HEK293 (cell line): Measurements from ENCODE around the gene TSPYL2.

Experiments used
- CTCF ChIA-PET: fragments of 350-600 bp; formaldehyde crosslinking; extraction: SDS; loops from one replicate; lab custom pipeline; 2021; ENCODE audit warnings: antibody characterized with exemption; lab: Yijun Ruan, JAX
- POLR2A ChIA-PET: fragments of 300-600 bp; formaldehyde crosslinking; extraction: SDS; loops from one replicate; lab custom pipeline; 2020; ENCODE audit warnings: antibody characterized with exemption, inconsistent platforms; lab: Yijun Ruan, JAX
- H3K27ac ChIP-seq: fragments of 200-500 bp; sonication (Bioruptor generic); 2 replicates; pipeline ENCODE4 v1.5.1; 2014; ENCODE audit warnings: low read depth, low read length, control low read depth, inconsistent platforms; ENCODE audit errors: extremely low read depth
- H3K36me3 ChIP-seq, 2 experiments: fragments of 200-500 bp in 1 of 2; sonication (Bioruptor generic) in 1 of 2; 1 replicate in 1 of 2; 2 replicates in 1 of 2; pipeline ENCODE4 v1.5.1; 2014 to 2017; ENCODE audit warnings: inconsistent platforms in 2 of 2, low read length in 2 of 2; ENCODE audit not compliant: control insufficient read depth in 2 of 2, insufficient read depth in 1 of 2
- H3K4me1 ChIP-seq: fragments of 200-500 bp; sonication (Bioruptor generic); 2 replicates; pipeline ENCODE4 v1.5.1; 2014; ENCODE audit warnings: mild to moderate bottlenecking, low read length, inconsistent platforms; ENCODE audit not compliant: control insufficient read depth, insufficient read depth
- H3K4me3 ChIP-seq: 2 replicates; pipeline ENCODE4 v1.5.1; 2011; ENCODE audit warnings: low read depth, mild to moderate bottlenecking, control low read depth, low read length, moderate library complexity
- H3K9me3 ChIP-seq: fragments of 200-500 bp; sonication (Bioruptor generic); 2 replicates; pipeline ENCODE4 v1.5.1; 2014; ENCODE audit warnings: low read depth, low read length, inconsistent platforms; ENCODE audit not compliant: control insufficient read depth, insufficient read depth
- HIC1 ChIP-seq: fragments of 450-650 bp; formaldehyde crosslinking; IDR thresholded peaks from 2 replicates; pipeline ENCODE4 v1.5.1; 2016; ENCODE audit warnings: missing biosample characterization, missing genetic modification characterization
- PRDM1 ChIP-seq: fragments of 450-650 bp; formaldehyde crosslinking; IDR thresholded peaks from 2 replicates; pipeline ENCODE4; 2016; ENCODE audit warnings: missing biosample characterization, missing genetic modification characterization
- REPIN1 ChIP-seq: fragments of 450-650 bp; formaldehyde crosslinking; IDR thresholded peaks from 2 replicates; pipeline ENCODE4 v1.5.1; 2017; ENCODE audit warnings: missing biosample characterization, missing genetic modification characterization, low read depth
- ZBTB8A ChIP-seq: fragments of 450-650 bp; formaldehyde crosslinking; IDR thresholded peaks from 2 replicates; pipeline ENCODE4 v1.5.1; 2016; ENCODE audit warnings: missing biosample characterization, missing genetic modification characterization
- ZNF157 ChIP-seq: fragments of 450-650 bp; formaldehyde crosslinking; IDR thresholded peaks from 2 replicates; pipeline ENCODE4 v1.5.1; 2016; ENCODE audit warnings: missing biosample characterization, missing genetic modification characterization
- ZNF175 ChIP-seq: fragments of 450-650 bp; formaldehyde crosslinking; IDR thresholded peaks from 2 replicates; pipeline ENCODE4 v1.5.1; 2016; ENCODE audit warnings: missing biosample characterization, missing genetic modification characterization
- ZNF184 ChIP-seq: fragments of 450-650 bp; IDR thresholded peaks from 2 replicates; pipeline ENCODE4 v1.5.1; 2018; ENCODE audit warnings: missing biosample characterization, mild to moderate bottlenecking, missing genetic modification characterization
- ZNF19 ChIP-seq: fragments of 450-650 bp; formaldehyde crosslinking; IDR thresholded peaks from 2 replicates; pipeline ENCODE4; 2016; ENCODE audit warnings: missing biosample characterization, missing genetic modification characterization, low read depth
- ZNF362 ChIP-seq: fragments of 450-650 bp; formaldehyde crosslinking; IDR thresholded peaks from 2 replicates; pipeline ENCODE4 v1.5.1; 2016; ENCODE audit warnings: missing biosample characterization, missing genetic modification characterization
- ZNF37A ChIP-seq: fragments of 450-650 bp; IDR thresholded peaks from 2 replicates; pipeline ENCODE4 v1.5.1; 2018; ENCODE audit warnings: missing biosample characterization, missing genetic modification characterization
- ZNF48 ChIP-seq: fragments of 450-650 bp; formaldehyde crosslinking; IDR thresholded peaks from 2 replicates; pipeline ENCODE4 v1.5.1; 2016; ENCODE audit warnings: missing biosample characterization, missing genetic modification characterization
- ZNF518A ChIP-seq: fragments of 450-650 bp; formaldehyde crosslinking; conservative IDR thresholded peaks from 2 replicates; pipeline ENCODE4 v1.5.1; 2016; ENCODE audit warnings: low read depth, missing biosample characterization, missing genetic modification characterization
- ZNF580 ChIP-seq: fragments of 450-650 bp; formaldehyde crosslinking; IDR thresholded peaks from 2 replicates; pipeline ENCODE4 v1.5.1; 2016; ENCODE audit warnings: missing biosample characterization, missing genetic modification characterization
- ZNF610 ChIP-seq: fragments of 450-650 bp; formaldehyde crosslinking; IDR thresholded peaks from 2 replicates; pipeline ENCODE4 v1.5.1; 2016; ENCODE audit warnings: missing biosample characterization, missing genetic modification characterization, borderline replicate concordance
- ZNF626 ChIP-seq: fragments of 450-650 bp; sonication (Bioruptor Pico); formaldehyde crosslinking; IDR thresholded peaks from 2 replicates; pipeline ENCODE4 v1.5.1; 2018; ENCODE audit warnings: missing biosample characterization, missing genetic modification characterization, inconsistent platforms
- ZNF777 ChIP-seq: fragments of 450-650 bp; formaldehyde crosslinking; IDR thresholded peaks from 2 replicates; pipeline ENCODE4 v1.5.1; 2017; ENCODE audit warnings: missing biosample characterization, missing genetic modification characterization, borderline replicate concordance
- ZNF837 ChIP-seq: fragments of 450-650 bp; formaldehyde crosslinking; IDR thresholded peaks from 2 replicates; pipeline ENCODE4 v1.5.1; 2016; ENCODE audit warnings: missing biosample characterization, missing genetic modification characterization
- TF ChIP-seq, protein P1 (sequence below): fragments of 450-650 bp; formaldehyde crosslinking; IDR thresholded peaks from 2 replicates; pipeline ENCODE4 v1.5.1; 2016; ENCODE audit warnings: missing biosample characterization, missing genetic modification characterization
- TF ChIP-seq, protein P2 (sequence below): fragments of 450-650 bp; formaldehyde crosslinking; IDR thresholded peaks from 2 replicates; pipeline ENCODE4 v1.5.1; 2016; ENCODE audit warnings: missing biosample characterization, missing genetic modification characterization
- TF ChIP-seq, protein P3 (sequence below): fragments of 450-650 bp; formaldehyde crosslinking; IDR thresholded peaks from 2 replicates; pipeline ENCODE4 v1.5.1; 2016; ENCODE audit warnings: missing biosample characterization, missing genetic modification characterization

TSPYL2 gene

GRCh38 chrX:53081925-53082772 lies at the start of gene TSPYL2:
Gene TSPYL2, plus strand, starts transcription at chrX:53082367. Its CDS starts 132 bp downstream, at chrX:53082499.
- CTCF ChIA-PET = interaction anchor here (0.9 kb wide), 2 partner anchors 9 to 10 kb away, joined by 5 read pairs; no protein-coding TSS in a partner anchor
- peak within 1 kb of the TSS; percentile 69 for H3K4me3 ChIP-seq
- H3K9me3 ChIP-seq = no peaks in the 10 kb centered on the region
- peak within 1 kb of the TSS; percentile 70 for H3K27ac ChIP-seq
- H3K36me3 ChIP-seq = peaks cover 12 to 37% of the 10 kb centered on the region in 2 experiments
- POLR2A ChIA-PET = interaction anchor here (0.5 to 1.7 kb wide), 20 partner anchors 9 to 1852 kb away, joined by 3 to 44 read pairs (median 4); partner anchors contain the start of genes IQSEC2, KANTR and KDM5C
- H3K4me1 ChIP-seq = peaks cover 3% of the 10 kb centered on the region; the same call in 1 of the 2 replicates
- no peak for TF ChIP-seq ZNF175 (tag by site-specific recombination)
- TF ChIP-seq ZNF518A (tag by site-specific recombination) = no peak
- no peak for TF ChIP-seq ZNF580
- TF ChIP-seq ZNF777 (tag by site-specific recombination) = no peak
- 0 out of 2 replicates have a peak, but pooled peaks have one; percentile 9 for TF ChIP-seq ZBTB8A
- TF ChIP-seq, protein P1, sequence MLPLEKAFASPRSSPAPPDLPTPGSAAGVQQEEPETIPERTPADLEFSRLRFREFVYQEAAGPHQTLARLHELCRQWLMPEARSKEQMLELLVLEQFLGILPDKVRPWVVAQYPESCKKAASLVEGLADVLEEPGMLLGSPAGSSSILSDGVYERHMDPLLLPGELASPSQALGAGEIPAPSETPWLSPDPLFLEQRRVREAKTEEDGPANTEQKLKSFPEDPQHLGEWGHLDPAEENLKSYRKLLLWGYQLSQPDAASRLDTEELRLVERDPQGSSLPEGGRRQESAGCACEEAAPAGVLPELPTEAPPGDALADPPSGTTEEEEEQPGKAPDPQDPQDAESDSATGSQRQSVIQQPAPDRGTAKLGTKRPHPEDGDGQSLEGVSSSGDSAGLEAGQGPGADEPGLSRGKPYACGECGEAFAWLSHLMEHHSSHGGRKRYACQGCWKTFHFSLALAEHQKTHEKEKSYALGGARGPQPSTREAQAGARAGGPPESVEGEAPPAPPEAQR (tag by site-specific recombination) = no peak
- no peak for TF ChIP-seq ZNF184
- no peak for TF ChIP-seq PRDM1 (tag by site-specific recombination)
- TF ChIP-seq ZNF19 (tag by site-specific recombination) = no peak
- TF ChIP-seq ZNF48 (tag by site-specific recombination) = no peak
- no peak for TF ChIP-seq ZNF362 (tag by site-specific recombination)
- TF ChIP-seq, protein P2, sequence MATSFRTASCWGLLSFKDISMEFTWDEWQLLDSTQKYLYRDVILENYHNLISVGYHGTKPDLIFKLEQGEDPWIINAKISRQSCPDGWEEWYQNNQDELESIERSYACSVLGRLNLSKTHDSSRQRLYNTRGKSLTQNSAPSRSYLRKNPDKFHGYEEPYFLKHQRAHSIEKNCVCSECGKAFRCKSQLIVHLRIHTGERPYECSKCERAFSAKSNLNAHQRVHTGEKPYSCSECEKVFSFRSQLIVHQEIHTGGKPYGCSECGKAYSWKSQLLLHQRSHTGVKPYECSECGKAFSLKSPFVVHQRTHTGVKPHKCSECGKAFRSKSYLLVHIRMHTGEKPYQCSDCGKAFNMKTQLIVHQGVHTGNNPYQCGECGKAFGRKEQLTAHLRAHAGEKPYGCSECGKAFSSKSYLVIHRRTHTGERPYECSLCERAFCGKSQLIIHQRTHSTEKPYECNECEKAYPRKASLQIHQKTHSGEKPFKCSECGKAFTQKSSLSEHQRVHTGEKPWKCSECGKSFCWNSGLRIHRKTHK (tag by site-specific recombination) = no peak
- TF ChIP-seq, protein P3, sequence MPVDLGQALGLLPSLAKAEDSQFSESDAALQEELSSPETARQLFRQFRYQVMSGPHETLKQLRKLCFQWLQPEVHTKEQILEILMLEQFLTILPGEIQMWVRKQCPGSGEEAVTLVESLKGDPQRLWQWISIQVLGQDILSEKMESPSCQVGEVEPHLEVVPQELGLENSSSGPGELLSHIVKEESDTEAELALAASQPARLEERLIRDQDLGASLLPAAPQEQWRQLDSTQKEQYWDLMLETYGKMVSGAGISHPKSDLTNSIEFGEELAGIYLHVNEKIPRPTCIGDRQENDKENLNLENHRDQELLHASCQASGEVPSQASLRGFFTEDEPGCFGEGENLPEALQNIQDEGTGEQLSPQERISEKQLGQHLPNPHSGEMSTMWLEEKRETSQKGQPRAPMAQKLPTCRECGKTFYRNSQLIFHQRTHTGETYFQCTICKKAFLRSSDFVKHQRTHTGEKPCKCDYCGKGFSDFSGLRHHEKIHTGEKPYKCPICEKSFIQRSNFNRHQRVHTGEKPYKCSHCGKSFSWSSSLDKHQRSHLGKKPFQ = no peak
- no peak for TF ChIP-seq ZNF157 (tag by site-specific recombination)
- TF ChIP-seq ZNF610 = peak; percentile 76; the same call in 1 of the 2 replicates
- no peak for TF ChIP-seq REPIN1 (tag by site-specific recombination)
- no peak for TF ChIP-seq ZNF626 (tag by site-specific recombination)
- 0 out of 2 replicates have a peak, but pooled peaks have one; percentile 40 for TF ChIP-seq ZNF837 (tag by site-specific recombination)
- no peak for TF ChIP-seq ZNF37A (tag by site-specific recombination)
- no peak; the same call in 1 of the 2 replicates for TF ChIP-seq HIC1 (tag by site-specific recombination)
